ENCODE results near the gene KCTD1. TPM values are rescaled to one million over a fixed set of nuclear protein-coding genes. Genes with fewer than 3 reads are reported as not detected.

The KCTD1 gene
- total and polyA plus RNA-seq, 8 donors = 7.1 to 118 (median 12.9) TPM

- DNase-seq = no peak
- Histone ChIP-seq H3K4me1 (peaks cover 0 to 21% (median 9%) of the 10 kb centered on the region in 4 donors), H3K36me3 (no peaks in the 10 kb centered on the region), H3K4me3 (no peak overlapping the region), H3K9me3 (no peaks in the 10 kb centered on the region), H3K27me3 (no peaks in the 10 kb centered on the region), H3K27ac (no peak overlapping the region)
- intact Hi-C loops (cut with DNase I; ENCODE audit: low total_unique reads) = no loop called here
- WGBS, 5 donors = 60 to 79% (median 69%) methylated on average over 5 of the region's 5 CpGs
- no peak for TF ChIP-seq CTCF (IDR thresholded peaks at IDR 0.05)
- TF ChIP-seq POLR2A (IDR thresholded peaks at IDR 0.05) = no peak
- no peak for TF ChIP-seq EP300 (IDR thresholded peaks at IDR 0.05)
- no peak for TF ChIP-seq POLR2AphosphoS5 (IDR thresholded peaks at IDR 0.05)
Observed at GRCh38 chr18:26482569-26482968, 65.8 kb downstream of the KCTD1 start.

- Histone ChIP-seq H3K36me3 (no peaks in the 10 kb centered on the region), H3K27me3 (no peaks in the 10 kb centered on the region), H3K4me3 (no peak overlapping the region), H3K27ac (peak overlapping the region; percentile 27 to 78 (median 65)), H3K9me3 (no peaks in the 10 kb centered on the region), H3K4me1 (peaks cover 0 to 21% (median 9%) of the 10 kb centered on the region in 4 donors)
- intact Hi-C loops (cut with DNase I; ENCODE audit: low total_unique reads) = no loop called here
- TF ChIP-seq EP300 (IDR thresholded peaks at IDR 0.05) (no peak), POLR2A (IDR thresholded peaks at IDR 0.05) (no peak), CTCF (IDR thresholded peaks at IDR 0.05) (no peak), POLR2AphosphoS5 (IDR thresholded peaks at IDR 0.05) (no peak)
- peak in 1 of 2 donors; percentile 59 for DNase-seq
- WGBS, 5 donors = 40 to 66% (median 56%) methylated on average over 8 of the region's 8 CpGs
Observed at GRCh38 chr18:26480897-26481795, 67.2 kb downstream of the KCTD1 start.

- no peak overlapping the region for H3K4me3 ChIP-seq
- H3K27me3 ChIP-seq = no peaks in the 10 kb centered on the region
- DNase-seq = no peak
- TF ChIP-seq EP300 (IDR thresholded peaks at IDR 0.05) (no peak), POLR2A (IDR thresholded peaks at IDR 0.05) (no peak)
- H3K4me1 ChIP-seq = peaks cover 0 to 21% (median 9%) of the 10 kb centered on the region in 4 donors
- H3K27ac ChIP-seq = no peak overlapping the region
- peaks cover 0 to 13% (median 4%) of the 10 kb centered on the region in 4 donors for H3K36me3 ChIP-seq
- intact Hi-C loops (cut with DNase I; ENCODE audit: low total_unique reads) = no loop called here
- WGBS, 5 donors = 53 to 62% (median 57%) methylated on average over 6 of the region's 6 CpGs
- H3K9me3 ChIP-seq = no peaks in the 10 kb centered on the region
Observed at GRCh38 chr18:26479681-26480079, 68.7 kb downstream of the KCTD1 start.

- intact Hi-C loops (cut with DNase I; ENCODE audit: low total_unique reads) = no loop called here
- no peak overlapping the region for H3K4me3 ChIP-seq
- no peak for TF ChIP-seq POLR2A (IDR thresholded peaks at IDR 0.05)
- no peak for TF ChIP-seq POLR2AphosphoS5 (IDR thresholded peaks at IDR 0.05)
- TF ChIP-seq CTCF (IDR thresholded peaks at IDR 0.05) = no peak
- no peak for TF ChIP-seq EP300 (IDR thresholded peaks at IDR 0.05)
- H3K4me1 ChIP-seq = peaks cover 0 to 21% (median 9%) of the 10 kb centered on the region in 4 donors
- no peak overlapping the region for H3K27ac ChIP-seq
- WGBS, 5 donors = 88 to 93% (median 89%) methylated on average over 26 of the region's 26 CpGs
- no peak for DNase-seq
- H3K9me3 ChIP-seq = no peaks in the 10 kb centered on the region
- peaks cover 0 to 16% (median 6%) of the 10 kb centered on the region in 4 donors for H3K36me3 ChIP-seq
- H3K27me3 ChIP-seq = no peaks in the 10 kb centered on the region
Observed at GRCh38 chr18:26479065-26479680, 69.2 kb downstream of the KCTD1 start.

Data from stomach (tissue), 9 donors.